GM18508 (cell line): Measurements from ENCODE around the gene CHMP1A.
"Not testable (repeated sequence)": the region's sequence is repeated elsewhere in the genome, so short reads cannot be mapped to it uniquely, and the experiment has no call there.

Experiments
- ATAC-seq: cut with Tn5 transposase; IDR thresholded peaks from one replicate; pipeline ENCODE4 v1.9.1; 2021; ENCODE audit warnings: moderate number of reproducible peaks; ENCODE audit not compliant: insufficient read depth, unreplicated experiment

Gene CHMP1A

GRCh38 chr16:89693289-89693731, 35.8 kb upstream of the CHMP1A start:
- no peak for ATAC-seq

DNA sequence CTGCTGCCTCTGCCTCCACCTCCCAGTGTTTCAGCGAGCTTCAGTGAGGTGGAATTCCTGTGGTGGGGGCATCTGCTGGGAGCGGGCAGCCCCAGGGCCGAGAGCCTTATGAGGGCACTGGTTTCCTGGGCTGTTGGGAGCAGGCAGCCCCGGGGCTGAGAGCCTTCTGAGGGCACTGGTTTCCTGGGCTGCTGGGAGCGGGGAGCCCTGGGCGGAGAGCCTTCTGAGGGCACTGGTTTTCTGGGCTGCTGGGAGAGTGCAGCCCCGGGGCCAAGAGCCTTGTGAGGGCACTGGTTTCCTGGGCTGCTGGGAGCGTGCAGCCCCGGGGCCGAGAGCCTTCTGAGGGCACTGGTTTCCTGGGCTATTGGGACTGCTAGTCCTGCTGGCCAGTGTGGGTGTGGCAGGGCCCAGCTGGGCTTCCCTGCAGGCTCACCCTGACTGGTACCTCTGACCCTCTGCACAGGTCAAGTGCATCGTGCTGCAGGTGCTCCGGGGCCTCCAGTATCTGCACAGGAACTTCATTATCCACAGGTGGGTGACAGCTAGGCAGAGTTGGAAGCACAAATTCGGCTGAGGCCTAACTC, 34.6 kb upstream of the CHMP1A start:
- ATAC-seq = no peak

DNA sequence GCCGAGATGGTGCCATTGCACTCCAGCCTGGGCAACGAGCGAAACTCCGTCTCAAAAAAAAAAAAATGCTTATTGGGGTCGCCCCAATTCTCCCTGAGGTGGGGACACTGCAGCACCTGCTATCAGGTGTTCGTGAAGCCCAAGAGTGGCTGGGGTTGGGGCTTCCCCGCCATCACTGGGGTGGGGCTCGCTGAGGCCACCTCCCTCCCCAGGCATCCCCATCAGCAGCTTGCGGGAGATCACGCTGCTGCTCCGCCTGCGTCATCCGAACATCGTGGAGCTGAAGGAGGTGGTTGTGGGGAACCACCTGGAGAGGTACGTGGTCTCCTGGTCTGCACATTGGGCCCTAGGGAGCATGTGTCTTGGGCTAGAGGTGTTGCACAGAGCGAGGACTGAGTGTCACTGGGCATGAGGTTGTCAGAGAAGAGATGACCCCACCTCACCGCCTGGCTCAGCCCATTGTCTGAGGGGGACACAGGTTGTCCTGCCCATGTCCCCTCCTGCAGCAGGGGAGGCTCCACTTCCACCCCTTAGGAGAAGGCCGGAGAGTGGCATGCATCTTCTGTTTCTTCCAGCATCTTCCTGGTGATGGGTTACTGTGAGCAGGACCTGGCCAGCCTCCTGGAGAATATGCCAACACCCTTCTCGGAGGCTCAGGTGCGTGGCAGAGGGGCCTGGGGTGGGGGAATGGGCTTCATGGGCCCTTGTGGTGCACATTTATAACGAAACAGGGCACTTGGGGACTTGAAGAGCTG, 33.9 kb upstream of the CHMP1A start:
- no peak for ATAC-seq

GRCh38 chr16:89690392-89690901, 32.9 kb upstream of the CHMP1A start:
- no peak for ATAC-seq

- not testable (repeated sequence) for ATAC-seq
Measured at GRCh38 chr16:89689621-89690020, 32.1 kb upstream of the CHMP1A start.

DNA sequence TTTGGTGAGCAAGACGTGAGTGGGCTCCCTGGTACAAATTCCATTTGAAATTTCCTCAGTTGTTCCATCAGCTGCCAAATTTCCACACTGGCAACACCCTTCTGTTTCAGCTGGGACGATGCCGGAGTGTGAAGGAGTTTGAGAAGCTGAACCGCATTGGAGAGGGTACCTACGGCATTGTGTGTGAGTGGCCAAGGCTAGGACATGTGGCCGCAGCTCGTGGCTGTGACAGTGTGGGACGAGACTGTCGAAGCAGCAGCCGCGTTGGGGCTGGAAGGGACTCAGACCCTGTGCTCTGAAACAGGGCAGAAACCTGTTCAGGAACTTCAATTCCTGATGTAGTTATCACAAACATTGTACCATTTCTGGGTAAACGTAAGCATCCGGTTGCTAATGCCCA, 31.6 kb upstream of the CHMP1A start:
- ATAC-seq = no peak

GRCh38 chr16:89688395-89688794, 30.9 kb upstream of the CHMP1A start:
- ATAC-seq = no peak

DNA sequence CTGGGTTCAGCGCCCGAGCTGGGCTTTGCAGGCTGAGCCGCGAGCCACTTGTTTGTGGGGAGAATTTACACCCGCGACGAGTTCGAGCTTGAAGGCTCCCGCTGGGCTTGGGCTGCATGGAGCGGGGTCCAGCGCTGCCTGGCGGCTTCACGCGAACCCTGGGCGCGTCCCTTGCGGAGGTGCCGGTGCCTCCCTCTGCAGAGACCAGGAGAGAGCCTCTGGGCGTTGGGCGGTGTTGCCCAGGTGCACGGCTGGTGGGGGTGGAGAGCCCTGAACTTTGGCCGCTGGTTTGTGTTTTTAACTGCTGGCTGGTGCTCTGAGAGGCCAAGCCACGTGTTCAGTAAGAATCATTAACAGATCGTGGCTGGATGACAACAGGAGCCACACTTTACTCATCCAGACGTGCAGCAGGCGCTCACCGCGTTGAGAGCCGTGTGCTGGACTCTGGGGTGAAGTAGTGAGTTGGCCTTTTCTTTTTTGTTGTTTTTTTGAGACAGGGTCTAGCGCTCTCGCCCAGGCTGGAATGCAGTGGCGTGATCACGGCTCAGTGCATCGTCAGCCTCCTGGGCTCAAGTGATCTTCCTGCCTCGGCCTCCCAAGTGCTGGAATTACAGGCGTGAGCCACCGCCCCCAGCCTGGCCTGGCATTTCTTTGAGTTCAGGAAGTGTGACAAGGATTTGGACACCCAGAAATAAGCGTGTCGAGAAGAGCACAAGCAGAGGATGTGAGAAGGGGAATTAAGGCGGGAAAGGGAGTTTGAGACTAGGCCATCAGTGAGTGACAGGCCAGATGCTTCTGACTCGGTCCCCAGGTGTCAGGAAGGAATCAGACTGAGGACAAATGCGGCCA, 29.8 kb upstream of the CHMP1A start:
- ATAC-seq = no peak

DNA sequence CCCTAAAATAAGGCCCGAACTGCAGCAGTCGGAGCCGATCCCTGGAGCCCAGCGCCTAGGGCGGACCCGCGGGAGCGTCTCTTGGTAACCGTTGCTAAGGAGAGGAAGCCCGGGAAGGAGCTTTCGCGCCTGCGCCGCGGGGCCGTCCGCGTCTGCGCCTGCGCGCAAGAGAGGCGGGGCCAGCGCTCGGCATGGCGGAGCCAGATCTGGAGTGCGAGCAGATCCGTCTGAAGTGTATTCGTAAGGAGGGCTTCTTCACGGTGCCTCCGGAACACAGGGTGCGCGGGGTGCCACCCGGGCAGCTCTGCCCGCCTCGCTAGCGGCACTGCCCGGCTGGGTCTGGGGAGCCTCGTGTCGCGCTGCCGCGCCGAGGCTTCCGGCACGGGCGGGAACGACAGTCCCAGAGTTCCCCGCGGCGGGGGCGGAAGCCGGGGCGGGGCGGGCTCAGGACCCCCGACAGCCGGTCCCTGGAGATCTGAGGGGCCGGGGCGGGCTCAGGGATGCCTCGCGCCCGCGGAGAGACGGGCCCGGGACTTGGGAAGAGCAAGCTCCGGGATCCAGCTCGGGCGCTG, 29.1 kb upstream of the CHMP1A start, which contains the start of gene CDK10:
CDK10 (plus strand) TSS at position 170 of the 572 bp plus-strand sequence; CDS start at position 192, 22 bp downstream.
- no peak for ATAC-seq

GRCh38 chr16:89685916-89686315, 28.4 kb upstream of the CHMP1A start:
- no peak for ATAC-seq

DNA sequence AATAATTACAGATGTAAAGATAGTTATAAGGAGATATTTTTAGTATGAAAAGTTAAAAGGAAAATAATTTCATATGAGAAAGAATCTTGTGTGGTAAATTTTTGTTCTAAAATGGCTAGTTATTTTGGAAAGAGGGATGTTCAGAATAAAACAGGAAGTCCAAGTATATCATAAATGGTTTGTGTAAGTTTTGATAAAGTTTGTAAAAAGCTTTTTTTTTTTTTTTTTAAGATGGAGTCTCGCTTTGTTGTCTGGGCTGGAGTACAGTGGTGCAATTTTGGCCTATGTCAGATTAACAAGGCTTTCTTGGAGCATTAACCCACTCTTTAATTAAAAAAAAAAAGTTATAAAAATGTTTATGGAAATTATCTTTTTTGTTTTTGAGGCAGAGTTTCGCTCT, 20.8 kb upstream of the CHMP1A start:
- ATAC-seq = no peak

GRCh38 chr16:89672177-89672941, 14.9 kb upstream of the CHMP1A start:
- no peak for ATAC-seq

DNA sequence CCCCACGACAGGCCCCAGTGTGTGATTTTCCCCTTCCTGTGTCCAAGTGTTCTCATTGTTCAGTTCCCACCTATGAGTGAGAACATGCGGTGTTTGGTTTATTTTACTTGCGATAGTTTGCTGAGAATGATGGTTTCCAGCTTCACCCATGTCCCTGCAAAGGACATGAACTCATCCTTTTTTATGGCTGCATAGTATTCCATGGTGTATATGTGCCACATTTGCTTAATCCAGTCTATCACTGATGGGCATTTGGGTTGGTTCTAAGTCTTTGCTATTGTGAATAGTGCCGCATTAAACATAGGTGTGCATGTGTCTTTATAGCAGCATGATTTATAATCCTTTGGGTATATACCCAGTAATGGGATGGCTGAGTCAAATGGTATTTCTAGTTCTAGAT, 14.1 kb upstream of the CHMP1A start:
- not testable (repeated sequence) for ATAC-seq

DNA sequence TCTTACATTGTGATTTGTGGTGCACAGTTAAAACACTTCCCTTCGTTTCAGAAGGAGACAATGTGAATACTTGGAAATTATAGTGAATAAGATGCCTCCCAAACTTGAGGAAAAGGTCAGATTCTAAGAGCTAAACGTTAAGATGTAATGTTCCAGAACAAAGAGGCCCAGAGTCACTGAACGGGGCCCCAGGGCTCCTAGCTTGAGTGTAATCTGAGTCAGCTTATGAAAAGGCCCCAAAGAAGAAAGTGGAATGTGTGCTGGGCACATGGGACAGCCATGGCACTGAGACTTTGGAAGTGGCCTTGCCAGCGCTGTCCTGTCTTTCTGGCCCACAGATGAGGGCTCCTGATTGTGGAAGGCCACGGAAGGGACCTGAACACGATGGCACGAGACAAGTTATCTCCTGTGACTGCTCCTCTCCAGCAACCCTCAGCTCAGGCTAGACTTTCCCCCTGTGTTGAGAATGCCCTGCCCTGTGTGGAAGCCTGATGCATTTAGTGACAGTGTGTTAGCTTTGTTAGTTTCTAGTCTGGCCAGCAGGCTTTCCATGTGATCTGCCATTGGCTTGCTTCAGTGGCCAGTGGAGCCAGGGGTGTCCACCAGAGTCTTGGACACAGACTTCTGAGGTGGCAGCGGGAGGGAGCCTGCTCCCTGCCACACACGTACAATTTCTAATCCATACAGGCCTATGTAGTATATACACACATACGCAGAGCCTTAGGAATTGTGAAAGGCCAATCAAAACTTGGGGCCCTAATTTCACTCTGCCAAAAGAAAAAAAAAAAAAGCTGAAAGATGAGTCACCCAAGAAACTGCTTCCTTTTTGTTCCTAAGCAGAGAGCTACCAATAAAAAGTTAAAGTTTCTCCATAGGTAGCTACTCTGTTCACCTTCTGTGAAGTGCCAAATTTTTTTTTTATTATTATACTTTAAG, 13.3 kb upstream of the CHMP1A start:
- no peak for ATAC-seq

- ATAC-seq = no peak
Measured at GRCh38 chr16:89669755-89670154, 12.2 kb upstream of the CHMP1A start.

DNA sequence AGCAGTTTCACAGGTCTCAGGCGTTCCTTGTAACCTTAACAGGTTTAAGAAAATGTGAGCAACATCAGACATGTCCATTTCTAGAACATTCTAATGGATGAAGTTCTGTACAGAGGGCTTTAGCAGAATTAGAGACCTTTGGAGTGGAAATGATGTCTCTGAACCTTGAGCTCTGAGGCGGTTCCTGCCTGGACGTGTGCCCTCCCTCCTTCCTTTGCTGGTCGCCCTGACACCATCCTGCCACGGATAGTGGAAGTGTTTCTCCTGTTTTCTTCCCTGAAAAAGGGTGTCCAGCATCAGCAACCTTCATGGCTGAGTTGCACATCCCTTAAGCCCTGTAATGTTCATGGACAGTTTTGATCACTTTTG, 11.3 kb upstream of the CHMP1A start:
- no peak for ATAC-seq

DNA sequence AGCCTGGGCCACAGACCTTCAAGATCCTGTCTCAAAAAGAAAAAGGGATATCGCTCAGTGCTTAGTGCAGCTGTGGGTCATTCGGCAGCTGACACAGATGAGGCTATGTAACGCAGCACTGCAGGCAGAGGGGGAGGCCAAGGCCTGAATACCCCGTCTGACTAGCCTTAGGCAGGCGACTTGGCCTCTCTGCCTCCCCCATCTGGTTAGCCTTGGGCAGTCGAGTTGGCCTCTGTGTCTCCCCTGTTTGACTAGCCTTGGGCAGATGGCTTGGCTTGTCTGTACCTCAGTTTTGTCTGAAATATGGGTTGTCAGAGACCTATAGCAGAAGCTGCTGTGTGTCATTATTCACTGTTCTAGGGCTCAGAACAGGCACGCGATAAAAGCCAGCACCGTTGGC, 10.1 kb upstream of the CHMP1A start:
- ATAC-seq = no peak

- ATAC-seq = not testable (repeated sequence)
Measured at GRCh38 chr16:89667000-89667399, 9.5 kb upstream of the CHMP1A start.

DNA sequence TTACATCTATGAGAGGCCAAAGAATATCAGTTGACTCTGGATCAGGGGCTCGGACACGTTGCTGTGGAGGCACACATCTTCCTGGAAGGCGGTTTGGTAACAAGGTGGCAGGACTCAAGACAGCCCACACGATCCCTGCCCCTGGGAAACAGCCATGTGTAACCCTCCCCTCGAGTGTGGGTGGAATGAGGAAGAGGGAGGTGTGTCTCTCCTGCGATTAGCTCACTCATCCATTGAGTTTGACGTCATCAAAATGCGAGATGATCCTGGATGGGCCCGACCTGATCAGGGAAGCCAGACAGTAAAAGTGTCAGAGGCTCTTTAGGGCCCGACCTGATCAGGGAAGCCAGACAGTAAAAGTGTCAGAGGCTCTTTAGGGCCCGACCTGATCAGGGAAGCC, 6.7 kb upstream of the CHMP1A start:
- not testable (repeated sequence) for ATAC-seq
